ENCODE data around the gene DPP10.

- TF ChIP-seq CHD2 (IDR thresholded peaks at IDR 0.05; ENCODE audit: borderline replicate concordance, low read depth, low read length) (no peak), JUNB (IDR thresholded peaks at IDR 0.05) (no peak), REST (IDR thresholded peaks at IDR 0.05; ENCODE audit: low read depth, low read length) (no peak), STAT3 (IDR thresholded peaks at IDR 0.05; ENCODE audit: low read depth, low read length) (no peak), SRF (IDR thresholded peaks at IDR 0.05; ENCODE audit: low read depth in 2 of 2, low read length in 2 of 2) (no peak), ZNF274 (IDR thresholded peaks at IDR 0.05; ENCODE audit: insufficient read depth, insufficient read length) (no peak), RAD51 (IDR thresholded peaks at IDR 0.05) (no peak), CEBPB (IDR thresholded peaks at IDR 0.05; ENCODE audit: borderline replicate concordance in 1 of 2, low read depth in 2 of 2, low read length in 2 of 2) (no peak), TAF1 (IDR thresholded peaks at IDR 0.05; ENCODE audit: borderline replicate concordance, low read depth, low read length) (no peak), CREM (IDR thresholded peaks at IDR 0.05; ENCODE audit: low read depth) (no peak)
- TF ChIP-seq, protein P1, sequence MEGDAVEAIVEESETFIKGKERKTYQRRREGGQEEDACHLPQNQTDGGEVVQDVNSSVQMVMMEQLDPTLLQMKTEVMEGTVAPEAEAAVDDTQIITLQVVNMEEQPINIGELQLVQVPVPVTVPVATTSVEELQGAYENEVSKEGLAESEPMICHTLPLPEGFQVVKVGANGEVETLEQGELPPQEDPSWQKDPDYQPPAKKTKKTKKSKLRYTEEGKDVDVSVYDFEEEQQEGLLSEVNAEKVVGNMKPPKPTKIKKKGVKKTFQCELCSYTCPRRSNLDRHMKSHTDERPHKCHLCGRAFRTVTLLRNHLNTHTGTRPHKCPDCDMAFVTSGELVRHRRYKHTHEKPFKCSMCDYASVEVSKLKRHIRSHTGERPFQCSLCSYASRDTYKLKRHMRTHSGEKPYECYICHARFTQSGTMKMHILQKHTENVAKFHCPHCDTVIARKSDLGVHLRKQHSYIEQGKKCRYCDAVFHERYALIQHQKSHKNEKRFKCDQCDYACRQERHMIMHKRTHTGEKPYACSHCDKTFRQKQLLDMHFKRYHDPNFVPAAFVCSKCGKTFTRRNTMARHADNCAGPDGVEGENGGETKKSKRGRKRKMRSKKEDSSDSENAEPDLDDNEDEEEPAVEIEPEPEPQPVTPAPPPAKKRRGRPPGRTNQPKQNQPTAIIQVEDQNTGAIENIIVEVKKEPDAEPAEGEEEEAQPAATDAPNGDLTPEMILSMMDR (IDR thresholded peaks at IDR 0.05 in 2 of 3, conservative IDR thresholded peaks at IDR 0.05 in 1 of 3; ENCODE audit: control insufficient read depth in 2 of 3, extremely low read depth in 1 of 3, insufficient read depth in 1 of 3, low read depth in 3 of 3, low read length in 3 of 3): no peak
Measured at GRCh38 chr2:114400890-114401289, 41.6 kb upstream of the DPP10 start.

All from GM12878 (cell line).